Neural cell (in vitro differentiated cells): ENCODE data around the gene PAH. TPM values are rescaled to one million over a fixed set of nuclear protein-coding genes. Genes with fewer than 3 reads are reported as not detected.

Experiments
- H2AFZ ChIP-seq: fragments of 200-600, 300-800 bp; sonication (generic), shearing (Covaris generic); 2 replicates; pipeline ENCODE4 v1.6.0; 2014; ENCODE audit warnings: low read depth, mild to moderate bottlenecking, antibody characterized with exemption, low read length, moderate library complexity
- H3F3A ChIP-seq: fragments of 200-600 bp; shearing (Covaris generic); 2 replicates; pipeline ENCODE4 v1.6.1; 2016; ENCODE audit warnings: mild to moderate bottlenecking, moderate library complexity, mixed read lengths, antibody characterized with exemption, low read length; ENCODE audit not compliant: insufficient read depth, poor library complexity, severe bottlenecking
- H3K27ac ChIP-seq: fragments of 200-600, 300-800 bp; sonication (generic), shearing (Covaris generic); 2 replicates; pipeline ENCODE4 v1.5.1; 2014; ENCODE audit warnings: mild to moderate bottlenecking, low read length, moderate library complexity
- H3K27me3 ChIP-seq: fragments of 300-800, 200-600 bp; sonication (generic), shearing (Covaris generic); 2 replicates; pipeline ENCODE4 v1.6.0; 2014; ENCODE audit warnings: mild to moderate bottlenecking, low read depth, low read length, moderate library complexity; ENCODE audit not compliant: insufficient read depth
- H3K36me3 ChIP-seq: fragments of 300-800, 200-600 bp; sonication (generic), shearing (Covaris generic); 2 replicates; pipeline ENCODE4 v1.5.1; 2014; ENCODE audit warnings: mild to moderate bottlenecking, antibody characterized with exemption, low read length, moderate library complexity; ENCODE audit not compliant: insufficient read depth
- H3K4me2 ChIP-seq: fragments of 300-800, 200-600 bp; sonication (generic), shearing (Covaris generic); 2 replicates; pipeline ENCODE4 v1.6.0; 2014; ENCODE audit warnings: mild to moderate bottlenecking, low read length
- H3K4me3 ChIP-seq: fragments of 300-800, 200-600 bp; sonication (generic), shearing (Covaris generic); 2 replicates; pipeline ENCODE4 v1.5.1; 2014; ENCODE audit warnings: mild to moderate bottlenecking, low read length, moderate library complexity
- H3K79me2 ChIP-seq: fragments of 200-600 bp; shearing (Covaris generic); replicated peaks from 2 replicates; pipeline ENCODE4 v1.6.0; 2014; ENCODE audit warnings: mild to moderate bottlenecking, low read length, moderate library complexity; ENCODE audit not compliant: insufficient read depth
- H3K9ac ChIP-seq: fragments of 300-800, 200-600 bp; sonication (generic), shearing (Covaris generic); 2 replicates; pipeline ENCODE4 v1.6.1; 2016; ENCODE audit warnings: mild to moderate bottlenecking, low read length, mixed read lengths
- H3K9me2 ChIP-seq: fragments of 200-600 bp; shearing (Covaris generic); 2 replicates; pipeline ENCODE4 v1.6.1; 2016; ENCODE audit warnings: mild to moderate bottlenecking, low read length, mixed read lengths; ENCODE audit not compliant: insufficient read depth
- H3K9me3 ChIP-seq: fragments of 200-600, 300-800 bp; sonication (generic), shearing (Covaris generic); 2 replicates; pipeline ENCODE4 v1.6.1; 2016; ENCODE audit warnings: mild to moderate bottlenecking, mixed run types, low read length, moderate library complexity, mixed read lengths
- H4K20me1 ChIP-seq: fragments of 200-600 bp; shearing (Covaris generic); 2 replicates; pipeline ENCODE4 v1.6.1; 2016; ENCODE audit warnings: mild to moderate bottlenecking, mixed run types; ENCODE audit not compliant: insufficient read depth
- CTCF ChIP-seq: fragments of 450-650 bp; IDR thresholded peaks from 2 replicates; pipeline ENCODE4 v1.5.1; 2014; ENCODE audit warnings: antibody characterized with exemption, mild to moderate bottlenecking, moderate library complexity; ENCODE audit not compliant: poor library complexity, severe bottlenecking
- EP300 ChIP-seq: fragments of 450-650 bp; conservative IDR thresholded peaks from 2 replicates; pipeline ENCODE4 v1.6.1; 2014; ENCODE audit warnings: antibody characterized with exemption, mild to moderate bottlenecking, moderate library complexity; ENCODE audit not compliant: poor library complexity, severe bottlenecking
- EZH2 ChIP-seq: fragments of 200-600, 300-800 bp; shearing (Covaris generic), sonication (generic); IDR thresholded peaks from 2 replicates; pipeline ENCODE4 v1.6.1; 2014; ENCODE audit warnings: antibody characterized with exemption, low read length, borderline replicate concordance, mild to moderate bottlenecking; ENCODE audit not compliant: insufficient read depth, poor library complexity, severe bottlenecking
- MXI1 ChIP-seq: fragments of 450-650 bp; conservative IDR thresholded peaks from 2 replicates; pipeline ENCODE4 v1.6.1; 2014; ENCODE audit warnings: antibody characterized with exemption, mild to moderate bottlenecking; ENCODE audit not compliant: poor library complexity, severe bottlenecking
- POLR2AphosphoS5 ChIP-seq: IDR thresholded peaks from 2 replicates; pipeline ENCODE4 v1.6.1; 2012
- RAD21 ChIP-seq: fragments of 450-650 bp; conservative IDR thresholded peaks from 2 replicates; pipeline ENCODE4 v1.6.1; 2014; ENCODE audit warnings: antibody characterized with exemption, mild to moderate bottlenecking, moderate library complexity
- REST ChIP-seq: IDR thresholded peaks from 2 replicates; pipeline ENCODE4 v1.6.1; 2012; ENCODE audit warnings: borderline replicate concordance
- SMC3 ChIP-seq: fragments of 450-650 bp; conservative IDR thresholded peaks from 2 replicates; pipeline ENCODE4 v1.6.1; 2014; ENCODE audit warnings: antibody characterized with exemption, mild to moderate bottlenecking, moderate library complexity; ENCODE audit not compliant: poor library complexity
- TAF1 ChIP-seq: IDR thresholded peaks from 2 replicates; pipeline ENCODE4 v1.6.1; 2012; ENCODE audit warnings: low read depth
- polyA plus RNA-seq: library from polyadenylated mRNA; depleted of rRNA; stranded (reverse); fragments of >200 nt; gene quantifications from 2 replicates; pipeline ENCODE4 v1.2.3, GENCODE V29; 2014

The PAH gene
- polyA plus RNA-seq, 1 donor from 2014 or later: not detected

GRCh38 chr12:102871014-102871413 is 46.0 kb downstream of the PAH start:
- Histone ChIP-seq H2AFZ (no peak overlapping the region), H3F3A (no peaks in the 10 kb centered on the region), H3K27ac (no peak overlapping the region), H3K36me3 (no peaks in the 10 kb centered on the region), H3K9me2 (no peaks in the 10 kb centered on the region), H3K9ac (no peak overlapping the region), H3K27me3 (no peaks in the 10 kb centered on the region), H3K79me2 (no peaks in the 10 kb centered on the region), H3K4me2 (no peak overlapping the region), H3K9me3 (no peaks in the 10 kb centered on the region), H4K20me1 (no peaks in the 10 kb centered on the region), H3K4me3 (no peak overlapping the region)
- TF ChIP-seq REST (no peak), TAF1 (no peak)

GRCh38 chr12:102869571-102869970 is 47.5 kb downstream of the PAH start:
- no peak overlapping the region for H3K4me2 ChIP-seq

More at GRCh38 chr12:102869571-102869970, 47.5 kb downstream of the PAH start:
- no peak overlapping the region for H2AFZ ChIP-seq
- no peaks in the 10 kb centered on the region for H3K36me3 ChIP-seq
- no peaks in the 10 kb centered on the region for H3K27me3 ChIP-seq
- H3K27ac ChIP-seq: no peak overlapping the region
- H3K9me2 ChIP-seq: no peaks in the 10 kb centered on the region
- no peaks in the 10 kb centered on the region for H4K20me1 ChIP-seq
- H3F3A ChIP-seq: no peaks in the 10 kb centered on the region
- H3K4me3 ChIP-seq: no peak overlapping the region
- H3K9me3 ChIP-seq: no peaks in the 10 kb centered on the region
- TF ChIP-seq CTCF (no peak), EP300 (no peak), SMC3 (no peak), EZH2 (no peak), REST (no peak), RAD21 (no peak), MXI1 (no peak), TAF1 (no peak), POLR2AphosphoS5 (no peak)
- H3K79me2 ChIP-seq: no peaks in the 10 kb centered on the region
- no peak overlapping the region for H3K9ac ChIP-seq
